Measurements from ENCODE around the gene LMOD1. TPM values are rescaled to one million over a fixed set of nuclear protein-coding genes. Genes with fewer than 3 reads are reported as not detected.

LMOD1 gene
- total and polyA plus RNA-seq, 2 of the 8 experiments (the other 6 are each of a cell fraction or from before 2014, with no cell fraction given), result 0.77 to 1.4 TPM

DNA sequence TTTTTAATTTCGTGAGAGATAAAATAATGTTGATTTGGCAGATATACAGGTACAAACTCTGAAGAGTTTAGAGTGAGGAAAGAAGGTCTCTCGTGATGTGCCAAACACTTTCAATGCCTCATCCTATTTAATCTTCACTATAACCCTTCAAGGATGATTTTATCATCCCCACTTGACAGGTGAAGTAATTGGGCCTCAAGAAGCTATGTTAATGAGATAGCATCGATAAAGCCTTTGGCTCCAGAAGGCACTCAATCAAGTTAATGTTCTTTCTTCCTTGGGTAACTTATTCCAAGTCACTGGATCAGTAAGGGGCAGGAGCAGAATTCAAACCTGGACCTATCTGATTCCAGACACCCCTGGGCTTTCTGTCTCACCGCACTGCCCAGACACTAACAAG, 7.2 kb downstream of the LMOD1 start:
- Histone ChIP-seq H4K20me1 (replicated peaks in 1 of 2; ENCODE audit: control insufficient read depth in 1 of 2, insufficient read depth in 2 of 2, low read length in 2 of 2) (no peaks in the 10 kb centered on the region), H2BK120ac (replicated peaks; ENCODE audit: low read depth, low read length) (no peak overlapping the region), H3K14ac (ENCODE audit: insufficient read length) (no peak overlapping the region), H3K27ac (ENCODE audit: low read depth, low read length) (no peak overlapping the region), H2AFZ (ENCODE audit: low read length) (no peak overlapping the region), H3K27me3 (replicated peaks in 1 of 4; ENCODE audit: control insufficient read depth in 3 of 4, extremely low read depth in 1 of 4, insufficient read depth in 3 of 4, low read length in 3 of 4) (no peaks in the 10 kb centered on the region), H3K23me2 (ENCODE audit: low read depth, low read length) (no peaks in the 10 kb centered on the region; the same call in 1 of the 2 replicates), H4K5ac (ENCODE audit: insufficient read length, low read depth, low read length) (no peak overlapping the region), H4K91ac (replicated peaks; ENCODE audit: insufficient read length, low read length) (no peak overlapping the region), H2BK12ac (ENCODE audit: low read depth, low read length) (no peak overlapping the region), H3K56ac (replicated peaks; ENCODE audit: insufficient read length, low read depth, low read length) (no peak overlapping the region), H3K79me2 (ENCODE audit: control insufficient read depth in 1 of 2, insufficient read depth in 2 of 2, low read length in 2 of 2) (no peaks in the 10 kb centered on the region), H2BK5ac (ENCODE audit: low read depth, low read length) (no peak overlapping the region), H3K4me3 (ENCODE audit: extremely low read depth in 1 of 4, insufficient read depth in 2 of 4, low read depth in 3 of 4, low read length in 4 of 4) (no peak overlapping the region), H4K8ac (ENCODE audit: extremely low read depth, insufficient read depth, low read length) (no peak overlapping the region), H3K79me1 (ENCODE audit: low read depth, low read length) (no peaks in the 10 kb centered on the region), H3K36me3 (ENCODE audit: control insufficient read depth in 2 of 4, insufficient read depth in 4 of 4, low read length in 3 of 4) (no peaks in the 10 kb centered on the region; a peak in 1 of 8 replicates), H3K4me2 (ENCODE audit: insufficient read depth in 1 of 2, low read depth in 2 of 2, low read length in 2 of 2) (no peak overlapping the region), H3K18ac (ENCODE audit: extremely low read depth, low read length) (no peak overlapping the region), H2BK20ac (ENCODE audit: low read length) (no peak overlapping the region), H2AK5ac (ENCODE audit: low read depth, low read length) (no peak overlapping the region), H3K9me3 (ENCODE audit: insufficient read depth in 2 of 2, low read depth in 1 of 2, low read length in 1 of 2) (no peaks in the 10 kb centered on the region), H3K9ac (replicated peaks in 1 of 4; ENCODE audit: extremely low read depth in 1 of 4, low read depth in 3 of 4, low read length in 3 of 4) (no peak overlapping the region), H3K4me1 (replicated peaks in 1 of 4; ENCODE audit: control insufficient read depth in 3 of 4, insufficient read depth in 4 of 4, low read length in 3 of 4) (peaks cover 4 to 7% (median 4%) of the 10 kb centered on the region in 4 experiments; a peak in 5 of 7 replicates), H3K4ac (replicated peaks; ENCODE audit: insufficient read length, low read depth, low read length) (no peak overlapping the region), H3K23ac (ENCODE audit: insufficient read length) (no peak overlapping the region), H2BK15ac (ENCODE audit: low read length) (no peak overlapping the region)
- no peak for DNase-seq (ENCODE audit: low read depth in 1 of 2, low spot score in 2 of 2)
- TF ChIP-seq CHD1 (IDR thresholded peaks at IDR 0.05; ENCODE audit: low read depth, low read length), result no peak
- no peak for TF ChIP-seq RXRA (IDR thresholded peaks at IDR 0.05; ENCODE audit: insufficient read depth, low read depth, low read length)
- TF ChIP-seq TAF1 (IDR thresholded peaks at IDR 0.05; ENCODE audit: low read depth, low read length), result no peak
- TF ChIP-seq SP1 (IDR thresholded peaks at IDR 0.05; ENCODE audit: low read depth, low read length), result no peak
- TF ChIP-seq ZNF274 (IDR thresholded peaks at IDR 0.05; ENCODE audit: borderline replicate concordance, extremely low read depth, low read length), result no peak
- no peak for TF ChIP-seq EZH2 (IDR thresholded peaks at IDR 0.05; ENCODE audit: low read depth, low read length, severe bottlenecking)
- TF ChIP-seq, protein P1, sequence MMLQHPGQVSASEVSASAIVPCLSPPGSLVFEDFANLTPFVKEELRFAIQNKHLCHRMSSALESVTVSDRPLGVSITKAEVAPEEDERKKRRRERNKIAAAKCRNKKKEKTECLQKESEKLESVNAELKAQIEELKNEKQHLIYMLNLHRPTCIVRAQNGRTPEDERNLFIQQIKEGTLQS (IDR thresholded peaks at IDR 0.05; ENCODE audit: insufficient read depth, low read depth, low read length), result no peak
- CTCF ChIA-PET (ENCODE audit: partially characterized antibody), result interaction anchor here (1.0 to 8.4 kb wide), 5 partner anchors 9 to 213 kb away, joined by 3 to 145 read pairs (median 5); no protein-coding TSS in a partner anchor
- 92% methylated on average over 4 of the region's 4 CpGs; no CpG with 5 or more reads in 1 of the 2 experiments for WGBS, 2 experiments (ENCODE audit: extremely low coverage in 1 of 2, insufficient coverage in 1 of 2, insufficient read length in 1 of 2, insufficient replicate concordance in 2 of 2, low coverage in 1 of 2, low lambda C conversion rate in 2 of 2, missing lambda C conversion rate in 1 of 2)
- POLR2A ChIA-PET (ENCODE audit: partially characterized antibody), result interaction anchor here (1.0 to 1.3 kb wide), 3 partner anchors 10 to 26 kb away, joined by 3 to 6 read pairs (median 3); no protein-coding TSS in a partner anchor
- no peak for FAIRE-seq
